NCI-H748 treated with DMSO at 0.1 percent for 48 hours (cell line): ENCODE results near the gene ADA.
"Not testable (repeated sequence)": the region's sequence is repeated elsewhere in the genome, so short reads cannot be mapped to it uniquely, and the experiment has no call there.

Experiments
- DNase-seq: peaks from one replicate; lab custom pipeline; 2025; lab: John Stamatoyannopoulos, UW

The ADA gene

DNA sequence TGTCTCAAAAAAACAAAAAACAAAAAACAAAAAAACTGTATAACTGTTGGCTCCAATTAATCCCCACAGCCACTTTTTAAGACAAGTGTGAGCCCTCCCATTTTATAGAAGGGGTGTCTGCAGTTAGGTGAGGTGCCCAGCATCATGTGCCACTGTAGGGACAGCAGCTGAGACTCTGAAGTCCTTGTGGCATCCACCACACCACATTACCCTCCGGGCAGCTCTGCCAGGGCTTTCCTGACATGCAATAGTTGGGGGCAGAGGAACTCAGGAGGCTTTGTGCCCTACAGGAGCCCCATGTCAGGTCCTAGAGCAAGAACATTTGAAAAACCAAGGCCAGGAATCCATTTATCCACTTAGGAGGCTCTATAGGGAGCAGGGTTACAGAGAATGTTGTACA, 51.8 kb downstream of the ADA start:
- no peak for DNase-seq

DNA sequence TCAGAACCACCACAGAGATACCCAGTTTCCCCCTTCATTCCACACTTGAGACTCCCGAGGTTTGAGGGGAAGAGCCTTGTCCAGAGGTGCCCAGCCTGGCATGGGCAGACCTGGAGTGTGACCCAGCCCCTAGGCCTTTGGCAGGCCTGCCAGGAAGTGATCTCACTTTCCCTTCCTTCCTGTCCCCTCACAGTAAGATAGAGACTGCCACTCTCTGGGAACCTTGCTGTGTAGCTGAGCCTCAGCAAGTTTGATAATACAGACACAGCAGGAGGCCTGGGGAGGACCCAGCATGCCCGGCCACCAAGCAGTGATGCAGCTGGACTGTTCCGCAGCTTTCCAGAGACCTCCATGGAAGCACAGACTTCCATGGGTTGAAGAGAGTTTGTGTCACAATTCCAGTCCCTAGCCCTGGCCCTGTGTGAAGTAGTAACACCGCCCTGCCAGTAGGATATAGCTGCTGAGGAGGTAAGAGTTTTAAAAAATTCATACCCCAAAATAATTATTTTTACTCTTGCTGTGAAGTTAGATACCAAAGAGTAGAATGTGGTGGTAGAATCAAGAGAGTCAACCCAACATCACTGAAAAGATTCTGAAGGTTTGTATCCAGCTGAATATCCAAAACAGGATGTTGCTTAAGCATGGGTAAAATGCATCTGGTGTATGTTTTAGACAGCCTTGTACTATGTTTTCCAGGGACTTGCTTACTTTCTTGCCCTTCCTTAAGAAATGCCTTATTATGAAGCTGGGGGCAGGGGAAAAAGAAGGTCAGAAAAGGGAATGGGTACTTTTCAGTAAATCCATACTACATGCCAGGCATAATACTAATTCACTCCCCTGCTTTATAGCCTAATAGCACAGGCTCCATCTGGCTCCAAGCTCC, 52.8 kb downstream of the ADA start:
- DNase-seq: no peak

DNA sequence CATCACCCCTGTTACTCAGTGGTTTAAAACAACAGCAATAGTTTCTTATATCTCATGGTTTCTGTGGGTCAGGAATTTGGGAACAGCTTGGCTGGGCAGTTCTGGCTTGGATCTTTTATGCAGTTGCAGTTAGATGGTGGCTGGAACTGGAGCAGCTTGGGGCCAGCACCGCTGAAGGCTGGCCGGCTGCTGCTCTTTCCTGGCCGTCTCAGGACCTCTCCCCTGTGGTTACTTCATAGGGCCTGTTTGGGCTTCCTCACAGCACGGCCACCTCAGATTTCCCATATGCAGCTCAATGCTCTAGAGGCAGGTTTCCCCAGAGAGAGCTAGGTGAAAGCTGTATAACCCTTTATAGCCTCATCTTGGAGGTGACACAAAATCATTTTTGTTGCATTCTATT, 53.6 kb downstream of the ADA start:
- DNase-seq: no peak

- no peak for DNase-seq
Observed at GRCh38 chr20:44597516-44597915, 54.0 kb downstream of the ADA start.

GRCh38 chr20:44596876-44597275, 54.6 kb downstream of the ADA start:
- DNase-seq: no peak

- DNase-seq: no peak
Observed at GRCh38 chr20:44596010-44596409, 55.5 kb downstream of the ADA start.

GRCh38 chr20:44594730-44595129, 56.8 kb downstream of the ADA start:
- no peak for DNase-seq

DNA sequence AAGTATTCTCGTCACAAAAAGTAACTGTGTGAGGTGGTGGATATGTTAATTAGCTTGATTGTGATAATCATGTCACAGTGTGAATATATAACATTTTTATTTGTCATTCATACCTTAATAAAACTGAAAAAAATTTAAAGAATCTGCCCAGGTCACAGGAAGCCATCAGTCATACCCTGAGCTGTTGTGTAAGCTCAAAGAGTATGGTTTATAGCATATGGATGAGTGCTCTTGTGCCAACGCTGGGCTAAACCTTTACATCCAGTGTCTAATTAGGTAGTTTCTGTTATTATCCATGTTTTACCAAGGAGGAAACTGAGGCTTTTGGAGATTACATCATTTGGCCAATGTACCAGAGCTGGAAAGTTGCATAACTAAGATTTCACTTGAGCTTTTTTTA, 57.7 kb downstream of the ADA start:
- no peak for DNase-seq

DNA sequence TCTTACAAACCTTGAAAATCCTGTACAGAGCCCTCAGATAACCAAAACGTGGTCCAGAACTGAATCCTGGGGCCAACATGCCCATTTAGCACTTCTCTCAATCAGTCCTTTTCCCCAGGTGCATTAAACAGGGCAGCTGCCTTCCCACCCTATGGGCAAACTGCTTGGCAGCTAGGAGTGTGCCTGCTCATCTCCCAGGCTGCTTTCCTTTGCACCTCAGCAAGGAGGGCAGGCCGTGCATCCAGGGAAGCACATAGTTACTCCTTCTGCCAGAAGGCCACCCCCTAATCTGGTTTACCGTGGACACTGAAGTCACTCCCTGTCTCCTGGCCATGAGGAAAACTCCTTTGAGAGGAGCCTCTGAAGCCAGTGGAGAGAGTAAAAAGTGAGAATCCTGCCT, 59.1 kb downstream of the ADA start:
- DNase-seq: no peak

GRCh38 chr20:44590980-44591778, 60.3 kb downstream of the ADA start:
- DNase-seq: no peak

- no peak for DNase-seq
Observed at GRCh38 chr20:44589537-44589936, 62.0 kb downstream of the ADA start.

GRCh38 chr20:44588321-44588720, 63.2 kb downstream of the ADA start:
- not testable (repeated sequence) for DNase-seq

DNA sequence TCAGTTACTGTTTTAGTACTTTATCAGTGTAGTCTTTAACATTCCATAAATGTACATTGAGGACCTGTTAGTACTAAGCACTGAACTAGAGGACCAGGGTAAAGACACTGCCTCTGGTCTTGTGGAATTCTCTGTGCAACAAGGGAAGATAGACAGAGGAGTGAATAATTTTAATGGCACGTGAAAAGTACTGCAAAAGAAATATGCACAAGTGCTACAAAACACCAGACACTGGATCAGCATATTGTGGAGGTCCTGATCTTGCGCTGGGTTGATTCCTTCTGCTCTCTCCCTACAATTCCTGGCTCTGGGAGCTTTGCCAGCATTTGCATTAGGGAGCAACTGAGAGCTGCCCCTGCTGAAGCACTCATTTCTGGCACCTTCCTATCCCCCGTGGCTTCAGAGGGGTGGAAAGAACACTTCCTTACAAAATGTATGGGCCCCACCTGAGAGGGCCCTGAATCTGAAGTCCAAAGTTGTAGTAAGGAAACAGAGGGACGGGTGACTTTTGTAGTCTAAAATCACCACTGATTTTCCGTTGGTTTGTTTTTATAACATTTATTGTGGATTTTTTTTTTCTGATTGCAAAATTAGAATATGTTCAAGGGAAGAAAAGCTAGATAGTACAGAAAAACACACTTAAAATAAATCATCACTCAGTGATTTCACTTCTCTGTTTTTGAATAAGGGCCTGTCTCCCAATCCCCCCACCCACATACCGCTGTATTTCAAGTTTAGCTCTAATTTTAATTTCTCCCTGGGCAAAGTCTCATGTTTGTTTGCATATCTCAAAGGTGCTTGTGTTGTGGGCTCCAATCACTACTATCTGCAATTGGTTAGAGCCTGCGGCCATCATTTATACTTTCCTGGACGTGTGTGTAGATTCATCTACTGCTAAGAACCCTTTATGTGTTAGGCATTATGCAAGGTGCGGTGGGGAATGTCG, 64.2 kb downstream of the ADA start:
- DNase-seq: no peak

- no peak for DNase-seq
Observed at GRCh38 chr20:44586289-44586911, 65.1 kb downstream of the ADA start.

DNA sequence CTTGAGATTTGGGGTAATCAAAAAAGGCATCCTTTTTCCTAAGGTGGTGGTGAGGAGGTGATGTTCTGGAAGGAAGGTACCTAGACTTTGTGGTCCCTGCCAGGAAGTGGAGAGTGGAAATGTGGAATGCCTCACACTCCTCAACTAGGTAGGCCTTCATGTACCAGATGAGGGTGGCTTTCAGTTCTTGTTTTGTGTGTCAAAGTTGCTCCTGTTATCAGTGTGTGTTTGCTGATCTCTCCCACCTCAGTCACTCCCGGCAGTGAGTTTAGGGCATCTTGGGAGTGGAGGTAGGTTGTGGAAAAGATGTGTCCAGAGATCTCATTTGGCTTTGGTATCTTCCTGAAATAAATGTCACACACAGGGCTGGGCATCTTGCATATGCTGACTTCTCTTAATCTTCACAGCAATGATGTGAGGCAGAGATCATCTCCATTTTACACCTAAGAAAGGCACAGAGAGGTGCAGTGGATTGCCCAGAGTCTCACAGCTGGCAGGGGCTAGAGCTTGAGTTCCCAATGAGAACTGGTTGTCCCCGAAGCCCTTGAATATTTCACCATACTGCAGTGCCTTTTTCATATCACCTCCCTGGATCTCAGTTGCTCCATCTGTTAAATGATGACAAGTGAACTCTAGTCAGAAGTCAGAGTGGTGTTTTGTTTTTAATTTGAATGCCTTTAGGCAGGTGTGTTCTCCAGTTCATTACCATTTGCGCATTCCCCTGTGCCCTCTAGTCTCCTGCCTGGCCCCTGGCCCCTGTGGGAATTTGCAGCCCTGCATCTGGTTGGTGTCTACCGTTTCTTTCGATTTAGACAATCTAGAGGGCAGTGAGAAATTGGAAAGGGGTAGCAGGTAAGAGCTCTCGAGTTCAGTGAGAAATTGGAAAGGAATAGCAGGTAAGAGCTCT, 66.2 kb downstream of the ADA start:
- DNase-seq: no peak

- no peak for DNase-seq
Observed at GRCh38 chr20:44584162-44584561, 67.3 kb downstream of the ADA start.

GRCh38 chr20:44583157-44583556, 68.3 kb downstream of the ADA start:
- DNase-seq: no peak

GRCh38 chr20:44582311-44583025, 69.0 kb downstream of the ADA start, which contains the start of gene PKIG:
TSS of gene PKIG (plus strand) at chr20:44582579. CDS start at chr20:44614557, 31,978 bp downstream.
- DNase-seq: no peak

GRCh38 chr20:44581515-44581914, 70.0 kb downstream of the ADA start:
- no peak for DNase-seq
